Lower leg skin (tissue), 4 donors: Measurements from ENCODE around the gene DACT2. TPM values are rescaled to one million over a fixed set of nuclear protein-coding genes. Genes with fewer than 3 reads are reported as not detected.

ENCODE experiments used
- DNase-seq, 2 donors: peaks; one replicate each; pipeline ENCODE4 v3.0.0-alpha.2; 2019; ENCODE audit warnings: low spot score in 2 of 2
- H3K4me3 ChIP-seq: fragments of 200-600 bp; sonication (generic); 2 replicates; pipeline ENCODE4 v1.5.1; 2017; ENCODE audit warnings: mild to moderate bottlenecking, low read depth; ENCODE audit not compliant: poor library complexity, severe bottlenecking
- POLR2A ChIP-seq, 2 donors: fragments of 450-650 bp; IDR thresholded peaks; one replicate each; pipeline ENCODE4 v1.6.1; 2016 to 2017; ENCODE audit warnings: antibody characterized with exemption in 2 of 2, mild to moderate bottlenecking in 1 of 2, moderate library complexity in 1 of 2
- WGBS, 2 donors: methylation state at CpG; one replicate each; pipeline ENCODE4 v1.1.5; 2018; 5-methylcytosine and 5-hydroxymethylcytosine counted together
- intact Hi-C: fragments of 100-400 bp; cut with DNase I; formaldehyde crosslinking; loops from one replicate; pipeline ENCODE4 v1.15.0; 2023; ENCODE audit warnings: low total_unique reads
- total RNA-seq, 4 donors: library from RNA; depleted of rRNA; stranded (reverse); fragments of >200 nt; gene quantifications; one replicate each; pipeline ENCODE4 v1.1.0, GENCODE V29; 2016
- TF ChIP-seq, protein P1 (sequence below), 3 donors: fragments of 450-650 bp; IDR thresholded peaks; one replicate each; pipeline ENCODE4 v1.5.1; 2016; ENCODE audit warnings: antibody characterized with exemption in 3 of 3, mild to moderate bottlenecking in 3 of 3, moderate library complexity in 2 of 3

The DACT2 gene
- total RNA-seq, 4 donors from 2014 or later = 11.1 to 19.1 (median 15.4) TPM

DNA sequence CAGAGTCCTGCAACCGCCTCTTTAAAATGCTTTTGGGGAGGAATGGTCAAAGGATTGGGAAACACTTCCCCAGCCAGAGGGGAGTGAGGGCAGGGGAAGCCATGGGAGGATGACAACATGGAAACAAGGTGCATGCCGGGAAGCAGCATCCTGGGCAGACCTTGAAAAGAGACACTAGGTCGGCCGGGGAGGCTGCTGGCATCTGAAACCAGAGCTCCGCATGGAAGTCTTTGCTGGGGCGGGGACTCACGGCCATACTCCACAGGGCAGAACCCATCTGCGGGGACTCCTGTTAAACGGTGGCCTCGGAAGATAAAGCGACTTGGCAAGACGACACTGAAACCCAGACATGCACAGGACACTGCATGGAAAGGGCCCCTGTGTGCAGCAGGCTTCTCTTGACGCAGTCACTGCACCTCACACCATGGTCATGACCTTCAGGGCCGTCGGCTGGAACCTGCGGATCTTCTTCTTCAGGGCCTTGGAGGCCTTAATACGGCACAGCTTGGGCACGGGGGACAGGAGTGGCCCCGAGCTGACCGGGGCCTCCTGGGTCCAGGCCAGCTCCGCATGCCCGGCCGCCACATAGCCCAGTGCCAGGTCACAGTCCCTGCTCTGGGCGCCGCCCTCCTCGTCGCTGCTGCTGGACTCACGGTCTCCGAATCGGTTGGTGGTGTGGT lies 12.4 kb downstream of the DACT2 start:
- TF ChIP-seq POLR2A (IDR thresholded peaks at IDR 0.05) = no peak
- TF ChIP-seq, protein P1, sequence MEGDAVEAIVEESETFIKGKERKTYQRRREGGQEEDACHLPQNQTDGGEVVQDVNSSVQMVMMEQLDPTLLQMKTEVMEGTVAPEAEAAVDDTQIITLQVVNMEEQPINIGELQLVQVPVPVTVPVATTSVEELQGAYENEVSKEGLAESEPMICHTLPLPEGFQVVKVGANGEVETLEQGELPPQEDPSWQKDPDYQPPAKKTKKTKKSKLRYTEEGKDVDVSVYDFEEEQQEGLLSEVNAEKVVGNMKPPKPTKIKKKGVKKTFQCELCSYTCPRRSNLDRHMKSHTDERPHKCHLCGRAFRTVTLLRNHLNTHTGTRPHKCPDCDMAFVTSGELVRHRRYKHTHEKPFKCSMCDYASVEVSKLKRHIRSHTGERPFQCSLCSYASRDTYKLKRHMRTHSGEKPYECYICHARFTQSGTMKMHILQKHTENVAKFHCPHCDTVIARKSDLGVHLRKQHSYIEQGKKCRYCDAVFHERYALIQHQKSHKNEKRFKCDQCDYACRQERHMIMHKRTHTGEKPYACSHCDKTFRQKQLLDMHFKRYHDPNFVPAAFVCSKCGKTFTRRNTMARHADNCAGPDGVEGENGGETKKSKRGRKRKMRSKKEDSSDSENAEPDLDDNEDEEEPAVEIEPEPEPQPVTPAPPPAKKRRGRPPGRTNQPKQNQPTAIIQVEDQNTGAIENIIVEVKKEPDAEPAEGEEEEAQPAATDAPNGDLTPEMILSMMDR (IDR thresholded peaks at IDR 0.05) = no peak
- intact Hi-C loops = no loop called here
- 89 to 91% methylated on average over 30 of the region's 30 CpGs for WGBS, 2 donors
- H3K4me3 ChIP-seq = no peak overlapping the region
- no peak for DNase-seq

DNA sequence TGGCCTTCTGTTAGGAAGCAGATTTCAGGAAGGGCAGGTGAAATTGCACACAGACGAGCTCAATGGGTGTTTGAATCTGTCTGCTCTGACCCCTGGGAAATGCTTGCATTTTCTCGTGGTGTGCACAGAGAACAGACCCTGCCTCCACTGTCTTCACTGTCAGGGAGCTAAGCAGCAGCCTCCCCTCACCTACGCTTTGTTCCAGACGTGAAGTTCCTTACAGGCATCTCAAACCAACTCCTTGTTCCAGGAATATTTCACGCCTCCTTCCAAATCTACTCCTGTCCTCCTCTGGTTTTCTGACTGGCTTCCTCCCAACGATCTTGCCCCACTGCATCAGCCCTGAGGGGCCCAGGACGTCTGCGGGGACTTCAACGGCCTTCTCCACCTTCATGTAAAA lies 13.7 kb downstream of the DACT2 start:
- TF ChIP-seq POLR2A (IDR thresholded peaks at IDR 0.05) = no peak
- TF ChIP-seq, protein P1 (IDR thresholded peaks at IDR 0.05) = no peak
- no peak overlapping the region for H3K4me3 ChIP-seq
- WGBS, 2 donors = 70% methylated on average over 9 of the region's 9 CpGs
- intact Hi-C loops = no loop called here
- DNase-seq = no peak

DNA sequence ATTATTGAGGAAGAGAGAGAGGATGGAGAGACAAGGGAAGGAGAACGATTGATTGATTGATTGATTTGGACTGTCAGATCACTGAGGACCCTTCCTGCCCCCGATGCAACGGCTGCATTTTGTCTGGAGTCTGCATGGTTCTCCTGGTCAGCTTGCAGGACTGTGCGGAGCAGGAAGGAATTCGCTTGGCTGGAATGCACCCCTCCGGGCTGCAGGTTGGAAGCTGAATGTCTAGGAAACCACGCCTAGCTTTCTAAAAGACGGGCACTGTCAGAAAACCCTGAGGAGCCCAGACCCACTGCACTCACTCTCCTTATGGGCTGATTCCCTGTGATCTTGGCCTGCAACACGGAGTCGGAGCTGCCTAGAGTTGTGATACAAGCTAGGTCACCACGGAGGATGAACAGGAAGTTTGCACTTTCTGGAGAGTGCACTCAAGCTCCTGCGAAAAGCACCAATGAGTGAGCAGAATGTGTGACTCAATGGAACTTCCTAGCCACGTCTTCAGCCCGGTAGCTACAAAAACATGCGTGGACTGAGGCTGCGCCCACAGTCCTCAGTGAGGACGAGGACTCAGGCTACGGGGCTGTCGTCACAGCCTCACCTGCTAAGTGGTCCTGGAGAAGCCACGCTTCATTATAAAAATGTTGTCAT lies 14.4 kb downstream of the DACT2 start:
- no peak for DNase-seq
- 66 to 67% methylated on average over 20 of the region's 20 CpGs for WGBS, 2 donors
- intact Hi-C loops = no loop called here
- H3K4me3 ChIP-seq = no peak overlapping the region
- TF ChIP-seq POLR2A (IDR thresholded peaks at IDR 0.05) = no peak
- TF ChIP-seq, protein P1 (IDR thresholded peaks at IDR 0.05) = no peak

DNA sequence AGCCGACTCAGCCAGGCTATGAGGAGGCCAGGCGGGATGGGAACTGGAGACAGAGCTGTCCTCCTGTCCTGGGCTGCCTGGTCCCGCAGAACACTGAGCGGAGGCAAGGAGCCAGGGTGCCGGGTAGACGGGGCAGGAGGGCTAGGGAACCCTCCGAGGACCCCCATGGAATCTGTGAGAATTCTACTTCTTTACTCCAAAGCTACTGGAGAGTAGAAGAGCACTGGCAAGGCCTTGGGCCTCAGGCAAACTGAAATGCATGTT lies 14.9 kb downstream of the DACT2 start:
- intact Hi-C loops = no loop called here
- no peak for DNase-seq
- H3K4me3 ChIP-seq = no peak overlapping the region
- TF ChIP-seq, protein P1 (IDR thresholded peaks at IDR 0.05) = no peak
- TF ChIP-seq POLR2A (IDR thresholded peaks at IDR 0.05) = no peak
- 83 to 90% methylated on average over 7 of the region's 7 CpGs for WGBS, 2 donors

DNA sequence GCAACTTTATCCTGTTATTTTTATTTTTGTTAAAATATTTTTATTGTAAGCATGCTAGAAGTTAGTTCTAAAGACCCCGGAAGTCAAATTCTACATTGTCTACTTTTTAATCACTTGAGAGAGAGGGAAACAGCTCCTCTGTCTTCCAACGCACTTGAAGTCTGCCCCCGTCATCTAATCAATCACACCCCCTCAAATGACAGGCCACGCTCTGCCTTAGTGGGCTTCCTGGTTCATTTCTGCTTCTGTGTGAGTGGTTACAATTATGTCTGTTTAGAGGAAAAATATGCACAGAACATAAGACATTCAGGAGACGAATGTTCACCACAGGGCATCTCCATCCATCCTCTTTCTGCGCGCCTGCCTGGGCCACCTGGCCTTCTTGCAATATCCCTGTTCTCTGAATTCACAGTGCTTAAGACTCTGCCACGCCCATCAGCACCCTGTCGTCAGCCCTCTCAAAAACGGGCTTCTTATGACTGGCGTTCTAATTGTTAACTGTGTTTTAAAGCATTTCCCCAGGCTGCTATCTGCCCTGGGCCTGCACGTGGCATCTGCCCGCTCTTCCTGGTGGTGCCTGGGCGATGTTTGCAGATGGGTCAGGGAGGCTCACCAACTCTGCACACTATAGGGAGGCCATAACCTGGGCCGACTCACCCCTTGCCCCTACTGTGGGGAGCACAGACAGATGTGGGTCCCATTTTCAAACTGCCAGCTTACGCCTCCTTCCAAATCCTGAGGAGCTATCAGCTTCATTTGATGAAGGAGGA lies 15.4 kb downstream of the DACT2 start:
- intact Hi-C loops = no loop called here
- no peak for DNase-seq
- WGBS, 2 donors = 83 to 84% methylated on average over 16 of the region's 16 CpGs
- TF ChIP-seq POLR2A (IDR thresholded peaks at IDR 0.05) = no peak
- TF ChIP-seq, protein P1 (IDR thresholded peaks at IDR 0.05) = no peak
- H3K4me3 ChIP-seq = no peak overlapping the region
